HCT116 (cell line): ENCODE measurements around the gene PRPF8. TPM values are rescaled to one million over a fixed set of nuclear protein-coding genes. Genes with fewer than 3 reads are reported as not detected.

Experiments
- ATAC-seq: fragments of 200-7000 bp; cut with Tn5 transposase; 2 replicates; pipeline ENCODE4 v1.9.1; 2020; ENCODE audit warnings: mild to moderate bottlenecking, moderate library complexity
- BruUV-seq: library from RNA; stranded (reverse); fragments of 400-500 nt; replicated peaks from 2 replicates; lab custom pipeline; 2021; lab: Mats Ljungman, UMichigan
- CTCF ChIA-PET: fragments of 300-600 bp; sonication (Branson Sonifier 250); formaldehyde crosslinking; loops from one replicate; lab custom pipeline; 2021; ENCODE audit warnings: antibody characterized with exemption; lab: Charles Lee
- POLR2A ChIA-PET: fragments of 300-600, 350-600 bp; sonication (Branson Sonifier 250); formaldehyde crosslinking; loops from one replicate; lab custom pipeline; 2021; ENCODE audit warnings: antibody characterized with exemption; lab: Charles Lee
- RAD21 ChIA-PET, 2 experiments: fragments of 300-600 bp; sonication (Branson Sonifier 250); formaldehyde crosslinking; loops; one replicate each; lab custom pipeline; 2023; ENCODE audit warnings: low total read pairs in 2 of 2; ENCODE audit not compliant: uncharacterized antibody in 2 of 2, unreplicated experiment in 2 of 2, low non-redundant PET in 1 of 2; lab: Charles Lee
- DNase-seq: peaks from one replicate; pipeline ENCODE4 v3.0.0-alpha.2; 2010; ENCODE audit warnings: low read depth, low spot score
- H2AFZ ChIP-seq: fragments of 200-600 bp; shearing (Covaris generic), sonication (generic); 2 replicates; pipeline ENCODE4 v1.6.1; 2017; ENCODE audit warnings: low read depth, mixed run types, mixed read lengths, antibody characterized with exemption, low read length; ENCODE audit not compliant: poor library complexity, severe bottlenecking
- H3K27ac ChIP-seq: 2 replicates; pipeline ENCODE4 v1.5.1; 2012; ENCODE audit warnings: low read depth, low read length
- H3K27me3 ChIP-seq: fragments of 200-600 bp; sonication (generic); 2 replicates; pipeline ENCODE4 v1.6.1; 2016; ENCODE audit warnings: mixed run types, low read length, mixed read lengths; ENCODE audit not compliant: insufficient read depth
- H3K36me3 ChIP-seq, 2 experiments: fragments of 200-500 bp in 1 of 2; fragments of 200-600 bp in 1 of 2; sonication (Bioruptor generic) in 1 of 2; sonication (generic) in 1 of 2; 2 replicates each; pipeline versions ENCODE4 v1.5.1 to v1.6.1; 2014 to 2016; ENCODE audit warnings: low read length in 2 of 2, inconsistent platforms in 1 of 2, mixed read lengths in 1 of 2, mixed run types in 1 of 2; ENCODE audit not compliant: insufficient read depth in 2 of 2, control insufficient read depth in 1 of 2
- H3K4me1 ChIP-seq, 2 experiments: fragments of 200-600 bp in 1 of 2; sonication (generic) in 1 of 2; 2 replicates each; pipeline versions ENCODE4 v1.5.1 to v1.6.1; 2012 to 2017; ENCODE audit warnings: low read length in 2 of 2, inconsistent platforms in 1 of 2, mild to moderate bottlenecking in 1 of 2, mixed read lengths in 1 of 2, mixed run types in 1 of 2, moderate library complexity in 1 of 2; ENCODE audit not compliant: insufficient read depth in 2 of 2, control insufficient read depth in 1 of 2
- H3K4me2 ChIP-seq: fragments of 200-600 bp; sonication (generic); 2 replicates; pipeline ENCODE4 v1.6.1; 2017; ENCODE audit warnings: mixed run types, low read length, mixed read lengths
- H3K4me3 ChIP-seq, 2 experiments: fragments of 200-600 bp in 1 of 2; sonication (generic) in 1 of 2; replicated peaks in 1 of 2; 2 replicates each; pipeline ENCODE4 v1.5.1; 2011 to 2016; ENCODE audit warnings: low read length in 2 of 2, control low read depth in 1 of 2, low read depth in 1 of 2, mild to moderate bottlenecking in 1 of 2, mixed read lengths in 1 of 2, mixed run types in 1 of 2
- H3K79me2 ChIP-seq: fragments of 200-600 bp; sonication (generic); 2 replicates; pipeline ENCODE4 v1.6.1; 2017; ENCODE audit warnings: mild to moderate bottlenecking, mixed run types, low read length, moderate library complexity, mixed read lengths; ENCODE audit not compliant: insufficient read depth
- H3K9ac ChIP-seq: fragments of 200-600 bp; sonication (generic); 2 replicates; pipeline ENCODE4 v1.6.1; 2016; ENCODE audit warnings: low read length, mixed read lengths
- H3K9me2 ChIP-seq: fragments of 200-600 bp; sonication (generic), shearing (Covaris generic); 2 replicates; pipeline ENCODE4 v1.6.1; 2017; ENCODE audit warnings: mixed run types, mild to moderate bottlenecking, moderate library complexity; ENCODE audit not compliant: insufficient read depth
- H3K9me3 ChIP-seq, 2 experiments: fragments of 200-500 bp in 1 of 2; fragments of 200-600 bp in 1 of 2; sonication (Bioruptor generic) in 1 of 2; sonication (generic) in 1 of 2; 2 replicates each; pipeline ENCODE4 v1.6.1; 2014 to 2017; ENCODE audit warnings: low read length in 2 of 2, mixed read lengths in 2 of 2, inconsistent platforms in 1 of 2, low read depth in 1 of 2, mild to moderate bottlenecking in 1 of 2, mixed run types in 1 of 2, moderate library complexity in 1 of 2; ENCODE audit not compliant: control insufficient read depth in 1 of 2, insufficient read depth in 1 of 2
- H4K20me1 ChIP-seq: fragments of 200-600 bp; sonication (generic), shearing (Covaris generic); 2 replicates; pipeline ENCODE4 v1.6.1; 2017; ENCODE audit warnings: mixed run types, mild to moderate bottlenecking, moderate library complexity; ENCODE audit not compliant: insufficient read depth
- ELF1 ChIP-seq: IDR thresholded peaks from 2 replicates; pipeline ENCODE4 v1.6.1; 2012; ENCODE audit warnings: low read depth, borderline replicate concordance
- EZH2phosphoT487 ChIP-seq: fragments of 200-600 bp; IDR thresholded peaks from 2 replicates; pipeline ENCODE4 v1.6.1; 2018; ENCODE audit warnings: antibody characterized with exemption, borderline replicate concordance
- FOSL1 ChIP-seq: IDR thresholded peaks from 2 replicates; pipeline ENCODE4 v1.6.1; 2012; ENCODE audit warnings: low read depth
- SP1 ChIP-seq: IDR thresholded peaks from 2 replicates; pipeline ENCODE4 v1.6.1; 2012; ENCODE audit warnings: low read depth
- TCF7L2 ChIP-seq: IDR thresholded peaks from 2 replicates; pipeline ENCODE4 v1.7.0; 2011; ENCODE audit warnings: borderline replicate concordance, inconsistent platforms; ENCODE audit not compliant: insufficient read depth, insufficient read length; ENCODE audit errors: extremely low read depth
- YY1 ChIP-seq: IDR thresholded peaks from 2 replicates; pipeline ENCODE4 v1.6.1; 2011; ENCODE audit warnings: low read length, low read depth, moderate library complexity, mild to moderate bottlenecking; ENCODE audit not compliant: insufficient replicate concordance; ENCODE audit errors: extremely low read depth
- intact Hi-C: fragments of 100-400 bp; cut with micrococcal nuclease; formaldehyde crosslinking; loops from 2 replicates; pipeline ENCODE4 v1.10.0; 2022
- total RNA-seq: library from RNA; stranded (reverse); gene quantifications from one replicate; pipeline ENCODE4 v1.2.1, GENCODE V29; 2021; ENCODE audit not compliant: unreplicated experiment
- TF ChIP-seq, protein P1 (sequence below): IDR thresholded peaks from 2 replicates; pipeline ENCODE4 v1.6.1; 2012

The PRPF8 gene
- total RNA-seq, 1 experiment from 2014 or later = 386 TPM

DNA sequence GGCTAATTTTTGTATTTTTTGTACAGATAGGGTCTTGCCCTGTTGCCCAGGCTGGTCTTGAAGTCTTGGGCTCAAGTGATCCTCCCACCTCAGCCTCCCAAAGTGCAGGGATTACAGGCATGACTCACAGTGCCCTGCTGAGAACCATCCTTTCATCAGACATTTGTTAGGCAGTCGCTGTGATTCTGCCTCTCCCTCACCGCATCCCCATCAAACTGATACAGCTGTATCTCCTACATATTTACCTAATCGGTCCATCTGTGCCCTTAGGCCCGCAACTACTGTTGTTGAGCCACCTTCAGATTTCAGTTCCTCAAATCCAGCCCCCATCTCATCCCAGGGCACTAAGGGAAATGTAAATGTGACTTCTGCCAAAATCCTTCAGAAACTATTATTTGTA lies 54.0 kb downstream of the PRPF8 start:
- H3K9ac ChIP-seq = no peak overlapping the region
- H3K9me3 ChIP-seq = no peaks in the 10 kb centered on the region
- TF ChIP-seq FOSL1 = no peak
- TF ChIP-seq, protein P1, sequence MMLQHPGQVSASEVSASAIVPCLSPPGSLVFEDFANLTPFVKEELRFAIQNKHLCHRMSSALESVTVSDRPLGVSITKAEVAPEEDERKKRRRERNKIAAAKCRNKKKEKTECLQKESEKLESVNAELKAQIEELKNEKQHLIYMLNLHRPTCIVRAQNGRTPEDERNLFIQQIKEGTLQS = no peak
- TF ChIP-seq TCF7L2 = no peak
- no peak for TF ChIP-seq EZH2phosphoT487
- no peak for TF ChIP-seq YY1
- no peak for TF ChIP-seq ELF1
- TF ChIP-seq SP1 = no peak
- DNase-seq (no peak), ATAC-seq (no peak)
- BruUV-seq = no TSS peak
- ChIA-PET POLR2A (interaction anchor here (0.9 to 3.8 kb wide), 4 partner anchors 9 to 86 kb away, joined by 3 to 16 read pairs (median 4); no protein-coding TSS in a partner anchor), RAD21 (interaction anchor here (0.6 to 2.5 kb wide), 5 partner anchors 41 to 298 kb away, joined by 3 to 25 read pairs (median 7); no protein-coding TSS in a partner anchor), CTCF (interaction anchor here (0.6 to 3.6 kb wide), 17 partner anchors 8 to 371 kb away, joined by 3 to 113 read pairs (median 4); partner anchors contain the start of genes RILP and SCARF1)
- H2AFZ ChIP-seq = no peak overlapping the region
- H4K20me1 ChIP-seq = no peaks in the 10 kb centered on the region
- H3K36me3 ChIP-seq = no peaks in the 10 kb centered on the region
- peaks cover 13 to 41% of the 10 kb centered on the region in 2 experiments for H3K4me1 ChIP-seq
- intact Hi-C loops = loop anchor here (1.0 to 10.0 kb wide), 2 partner anchors 56 to 146 kb away; no protein-coding TSS in a partner anchor
- H3K9me2 ChIP-seq = no peaks in the 10 kb centered on the region
- H3K79me2 ChIP-seq = no peaks in the 10 kb centered on the region
- H3K27me3 ChIP-seq = no peaks in the 10 kb centered on the region
- peak overlapping the region; percentile 100 for H3K4me2 ChIP-seq
- no peak overlapping the region for H3K27ac ChIP-seq
- no peak overlapping the region for H3K4me3 ChIP-seq
